Body of pancreas (tissue), 4 donors: ENCODE data around the gene PTPRT. TPM values are rescaled to one million over a fixed set of nuclear protein-coding genes. Genes with fewer than 3 reads are reported as not detected.
A peak's percentile ranks its signal among the peaks of the same experiment; 100 is the strongest.

Experiments used
- ATAC-seq: fragments of 150-250 bp; one replicate; pipeline ENCODE4 v1.9.1; 2016
- DNase-seq, 4 donors: peaks; one replicate each; pipeline ENCODE4 v3.0.0-alpha.2; 2019
- H3K27ac ChIP-seq, 4 donors: fragments of 200-600 bp; sonication (generic); 1 replicate in 3 of 4; 2 replicates in 1 of 4; pipeline versions ENCODE4 v1.5.1 to v1.6.1; 2016 to 2019; ENCODE audit warnings: mild to moderate bottlenecking in 1 of 4, mixed read lengths in 1 of 4, moderate library complexity in 1 of 4
- H3K27me3 ChIP-seq, 2 donors: fragments of 200-600 bp; sonication (generic); one replicate each; pipeline ENCODE4 v1.6.0; 2016; ENCODE audit warnings: mild to moderate bottlenecking in 1 of 2
- H3K36me3 ChIP-seq, 2 donors: fragments of 200-600 bp; sonication (generic); replicated peaks in 1 of 2; 2 replicates each; pipeline ENCODE4 v1.5.1; 2016; ENCODE audit warnings: low read depth in 2 of 2; ENCODE audit not compliant: insufficient read depth in 1 of 2
- H3K4me1 ChIP-seq: fragments of 200-600 bp; sonication (generic); one replicate; pipeline ENCODE4 v1.6.0; 2016
- H3K4me3 ChIP-seq, 2 donors: fragments of 200-600 bp; sonication (generic); 1 replicate in 1 of 2; 2 replicates in 1 of 2; pipeline ENCODE4 v1.5.1; 2016 to 2019
- H3K9me3 ChIP-seq, 3 donors: fragments of 200-600 bp; sonication (generic); 1 replicate in 2 of 3; 2 replicates in 1 of 3; pipeline ENCODE4 v1.5.1; 2016
- POLR2A ChIP-seq, 3 donors: fragments of 450-650 bp; IDR thresholded peaks; one replicate each; pipeline ENCODE4 v1.6.1; 2016; ENCODE audit warnings: antibody characterized with exemption in 3 of 3, mild to moderate bottlenecking in 2 of 3
- WGBS, 2 donors: methylation state at CpG; one replicate each; pipeline ENCODE4 v1.1.5; 2017; 5-methylcytosine and 5-hydroxymethylcytosine counted together
- intact Hi-C: fragments of 100-400 bp; cut with DNase I; formaldehyde crosslinking; loops from one replicate; pipeline ENCODE4 v1.15.1; 2023
- total RNA-seq, 2 donors: library from RNA; depleted of rRNA; stranded (reverse); fragments of >200 nt; gene quantifications; one replicate each; pipeline ENCODE4 v1.1.0, GENCODE V29; 2016
- TF ChIP-seq, protein P1 (sequence below), 7 experiments: fragments of 450-650 bp in 4 of 7; fragments of 200-600 bp in 3 of 7; sonication (generic) in 3 of 7; IDR thresholded peaks; one replicate each; pipeline ENCODE4 v1.5.1; 2016 to 2019; ENCODE audit warnings: antibody characterized with exemption in 7 of 7

Gene PTPRT
- total RNA-seq, 2 donors from 2014 or later, result 0.33 to 1.0 TPM

DNA sequence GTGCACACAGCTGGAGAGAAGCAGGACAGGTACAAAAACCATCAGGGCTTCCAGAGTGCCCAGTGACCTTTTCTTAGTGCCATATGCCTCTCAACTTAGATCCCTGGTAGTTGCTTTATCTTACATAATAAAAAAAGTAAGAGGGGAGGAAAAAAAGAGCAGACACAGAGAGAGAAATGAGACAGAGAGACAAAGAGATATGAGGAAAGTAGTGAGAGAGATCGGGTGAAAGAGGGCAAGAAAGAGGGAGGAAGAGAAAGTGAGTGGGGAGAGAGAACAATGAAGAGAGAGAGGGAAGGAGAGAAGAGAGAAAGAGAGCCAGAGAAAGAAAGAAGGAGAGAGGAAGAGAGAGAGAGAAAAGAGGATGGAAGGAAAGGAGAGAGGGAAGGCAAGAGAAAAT lies 131.6 kb downstream of the PTPRT start:
- WGBS, 2 donors, result 57 to 78% methylated on average over 1 of the region's 1 CpG
- ATAC-seq, result no peak

DNA sequence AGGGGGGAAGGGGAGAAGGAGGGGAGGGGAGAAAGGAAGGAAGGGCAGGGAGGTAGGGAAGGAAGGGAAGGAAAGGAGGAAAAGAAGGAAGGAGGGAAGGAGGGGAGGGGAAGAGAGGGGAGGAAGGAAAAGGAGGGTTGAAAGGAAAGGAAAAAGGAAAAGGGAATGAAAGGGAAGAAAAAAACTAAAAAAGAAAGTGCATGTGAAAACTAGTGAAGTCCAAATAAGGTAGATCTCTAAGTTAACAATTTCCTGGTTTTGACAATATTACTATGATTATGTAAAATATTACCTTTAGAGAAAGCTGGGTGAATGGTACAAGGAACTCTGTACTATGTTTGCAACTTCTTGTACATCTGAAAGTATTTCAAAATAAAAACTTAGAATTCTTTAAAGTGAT lies 132.4 kb downstream of the PTPRT start:
- no peak for DNase-seq
- intact Hi-C loops, result no loop called here
- Histone ChIP-seq H3K4me1 (no peaks in the 10 kb centered on the region), H3K36me3 (no peaks in the 10 kb centered on the region), H3K9me3 (no peaks in the 10 kb centered on the region), H3K4me3 (no peak overlapping the region), H3K27me3 (no peaks in the 10 kb centered on the region), H3K27ac (no peak overlapping the region)
- no peak for ATAC-seq
- TF ChIP-seq POLR2A (IDR thresholded peaks at IDR 0.05), result no peak
- TF ChIP-seq, protein P1, sequence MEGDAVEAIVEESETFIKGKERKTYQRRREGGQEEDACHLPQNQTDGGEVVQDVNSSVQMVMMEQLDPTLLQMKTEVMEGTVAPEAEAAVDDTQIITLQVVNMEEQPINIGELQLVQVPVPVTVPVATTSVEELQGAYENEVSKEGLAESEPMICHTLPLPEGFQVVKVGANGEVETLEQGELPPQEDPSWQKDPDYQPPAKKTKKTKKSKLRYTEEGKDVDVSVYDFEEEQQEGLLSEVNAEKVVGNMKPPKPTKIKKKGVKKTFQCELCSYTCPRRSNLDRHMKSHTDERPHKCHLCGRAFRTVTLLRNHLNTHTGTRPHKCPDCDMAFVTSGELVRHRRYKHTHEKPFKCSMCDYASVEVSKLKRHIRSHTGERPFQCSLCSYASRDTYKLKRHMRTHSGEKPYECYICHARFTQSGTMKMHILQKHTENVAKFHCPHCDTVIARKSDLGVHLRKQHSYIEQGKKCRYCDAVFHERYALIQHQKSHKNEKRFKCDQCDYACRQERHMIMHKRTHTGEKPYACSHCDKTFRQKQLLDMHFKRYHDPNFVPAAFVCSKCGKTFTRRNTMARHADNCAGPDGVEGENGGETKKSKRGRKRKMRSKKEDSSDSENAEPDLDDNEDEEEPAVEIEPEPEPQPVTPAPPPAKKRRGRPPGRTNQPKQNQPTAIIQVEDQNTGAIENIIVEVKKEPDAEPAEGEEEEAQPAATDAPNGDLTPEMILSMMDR (IDR thresholded peaks at IDR 0.05), result no peak

More for the DNA sequence above, 131.6 kb downstream of the PTPRT start:
- intact Hi-C loops, result no loop called here
- Histone ChIP-seq H3K4me3 (no peak overlapping the region), H3K27ac (no peak overlapping the region), H3K27me3 (no peaks in the 10 kb centered on the region), H3K9me3 (no peaks in the 10 kb centered on the region), H3K4me1 (no peaks in the 10 kb centered on the region), H3K36me3 (no peaks in the 10 kb centered on the region)
- DNase-seq, result no peak
- TF ChIP-seq, protein P1 (IDR thresholded peaks at IDR 0.05), result no peak
- TF ChIP-seq POLR2A (IDR thresholded peaks at IDR 0.05), result no peak

DNA sequence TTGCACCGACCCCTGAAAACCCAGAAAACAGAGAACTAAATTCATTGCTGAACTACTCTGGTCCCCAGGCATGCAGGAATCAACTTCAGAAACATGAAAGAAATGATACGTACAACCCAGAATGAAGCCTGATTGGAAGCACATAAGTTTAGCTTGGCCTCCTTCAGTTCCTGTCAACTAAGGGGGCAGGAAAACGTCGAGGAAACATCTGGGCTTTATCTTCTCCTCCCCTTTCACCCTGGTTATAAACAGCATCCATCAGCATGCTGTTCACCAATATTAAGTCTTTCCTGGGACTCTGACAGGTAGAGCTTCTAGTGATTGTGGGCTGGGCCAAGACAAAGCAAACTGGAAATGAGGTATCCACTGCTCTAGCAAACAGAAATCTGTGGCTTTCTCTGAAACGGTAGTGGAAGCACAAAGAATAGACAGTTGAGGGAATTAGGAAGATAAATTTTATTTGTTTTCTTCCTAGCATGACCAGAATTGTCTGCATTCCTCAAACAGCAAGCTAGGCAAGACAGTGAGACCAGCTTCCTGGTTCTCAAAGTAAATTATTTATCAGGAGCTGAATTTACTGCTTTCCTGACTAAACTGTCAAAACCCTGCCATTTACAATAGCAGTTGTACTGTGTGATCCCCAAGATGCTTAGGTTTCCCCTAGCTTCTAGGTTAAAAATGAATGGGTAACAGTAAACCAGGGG lies 134.4 kb downstream of the PTPRT start:
- no peak for ATAC-seq
- H3K9me3 ChIP-seq, result no peaks in the 10 kb centered on the region

DNA sequence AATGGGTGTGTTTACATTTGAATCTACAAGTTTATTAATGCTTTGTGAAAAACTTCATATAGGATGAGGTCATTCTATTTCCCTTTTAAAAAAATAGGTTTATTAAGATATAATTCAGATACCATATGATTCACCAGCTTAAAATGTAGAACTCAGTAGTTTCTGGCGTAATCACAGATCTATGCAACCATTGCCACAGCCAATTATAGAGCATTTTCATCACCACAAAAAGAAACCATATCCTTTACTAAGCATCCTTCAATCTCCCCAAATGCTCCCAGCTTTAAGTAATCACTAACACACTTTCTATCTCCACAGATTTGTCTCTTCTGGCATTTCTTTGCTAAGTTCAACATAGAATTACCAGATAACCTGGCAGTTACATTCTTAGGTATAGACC lies 137.2 kb downstream of the PTPRT start:
- Histone ChIP-seq H3K27me3 (no peaks in the 10 kb centered on the region), H3K4me3 (no peak overlapping the region), H3K27ac (no peak overlapping the region), H3K36me3 (no peaks in the 10 kb centered on the region), H3K9me3 (no peaks in the 10 kb centered on the region), H3K4me1 (no peaks in the 10 kb centered on the region)
- no peak for TF ChIP-seq POLR2A (IDR thresholded peaks at IDR 0.05)
- TF ChIP-seq, protein P1 (IDR thresholded peaks at IDR 0.05), result no peak
- DNase-seq, result no peak
- WGBS, 2 donors, result 70 to 73% methylated on average over 1 of the region's 1 CpG
- no peak for ATAC-seq
- intact Hi-C loops, result no loop called here

More for the DNA sequence above, 134.4 kb downstream of the PTPRT start:
- TF ChIP-seq, protein P1 (IDR thresholded peaks at IDR 0.05), result no peak
- TF ChIP-seq POLR2A (IDR thresholded peaks at IDR 0.05), result no peak
- no peak for DNase-seq
- WGBS, 2 donors, result 17 to 28% methylated on average over 5 of the region's 5 CpGs
- no peaks in the 10 kb centered on the region for H3K36me3 ChIP-seq
- peak overlapping the region in 2 of 4 donors; percentile 35 to 51 for H3K27ac ChIP-seq
- H3K27me3 ChIP-seq, result no peaks in the 10 kb centered on the region
- no peak overlapping the region for H3K4me3 ChIP-seq
- H3K4me1 ChIP-seq, result no peaks in the 10 kb centered on the region
- intact Hi-C loops, result no loop called here

DNA sequence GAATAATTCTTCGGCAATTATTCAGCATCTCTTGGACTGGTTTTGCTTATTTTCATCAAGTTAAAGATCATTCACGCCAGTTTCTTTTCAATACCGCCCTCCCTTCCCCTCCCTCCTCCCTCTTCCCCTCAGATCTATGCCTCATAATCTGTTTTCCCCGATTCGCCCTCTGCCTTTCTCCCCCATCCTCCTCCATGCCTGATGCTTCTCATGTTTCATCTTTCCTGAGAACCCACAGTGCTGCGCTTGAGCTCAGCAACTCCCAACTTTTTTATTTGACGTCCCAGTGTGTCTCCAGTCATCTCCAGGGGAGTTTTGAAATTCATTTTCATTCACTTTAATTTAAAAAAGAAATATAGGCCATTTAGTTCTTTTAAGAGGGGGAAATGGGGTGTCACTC lies 142.7 kb downstream of the PTPRT start:
- intact Hi-C loops, result no loop called here
- no peaks in the 10 kb centered on the region for H3K27me3 ChIP-seq
- no peaks in the 10 kb centered on the region for H3K4me1 ChIP-seq
- ATAC-seq (no peak), DNase-seq (no peak)
- TF ChIP-seq, protein P1 (IDR thresholded peaks at IDR 0.05), result no peak
- no peak for TF ChIP-seq POLR2A (IDR thresholded peaks at IDR 0.05)
- H3K27ac ChIP-seq, result no peak overlapping the region
- H3K9me3 ChIP-seq, result no peaks in the 10 kb centered on the region
- no peaks in the 10 kb centered on the region for H3K36me3 ChIP-seq
- WGBS, 2 donors, result 45 to 62% methylated on average over 7 of the region's 7 CpGs
- no peak overlapping the region for H3K4me3 ChIP-seq
